Endometrium (tissue), 2 donors: ENCODE data around the gene SLC25A48.
"Not testable (repeated sequence)": the region's sequence is repeated elsewhere in the genome, so short reads cannot be mapped to it uniquely, and the experiment has no call there.

Experiments used
- FAIRE-seq: peaks from 2 replicates; lab custom pipeline; 2012; peaks lifted over from hg19 to GRCh38; lab: Jason Lieb, UNC
- donor health status: control.
- donor health status: control.

SLC25A48 gene

GRCh38 chr5:135829681-135830383, 4.6 kb upstream of the SLC25A48 start:
- no peak for FAIRE-seq

GRCh38 chr5:135830384-135830700, 4.1 kb upstream of the SLC25A48 start:
- FAIRE-seq, result no peak

DNA sequence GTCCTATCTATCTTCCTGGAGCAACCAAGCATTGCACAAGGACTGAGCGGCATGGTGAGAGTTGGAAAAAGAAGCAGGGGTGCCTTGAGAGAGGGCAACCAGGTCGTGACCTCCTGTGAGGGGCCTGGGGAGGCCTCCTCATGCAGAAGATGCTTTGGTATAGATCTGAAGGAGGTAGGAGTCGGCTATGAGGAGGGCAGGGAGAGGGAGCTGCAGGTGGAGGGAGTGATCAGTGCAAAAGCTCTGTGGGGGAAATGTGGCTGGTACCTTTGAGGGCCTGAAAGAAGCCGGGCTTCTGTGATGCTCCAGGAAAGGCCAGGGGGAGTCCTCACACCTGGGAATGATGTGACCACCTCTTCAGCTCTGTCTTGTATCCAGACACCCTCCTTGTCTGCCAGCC, 3.6 kb upstream of the SLC25A48 start:
- FAIRE-seq, result no peak

- no peak for FAIRE-seq
These were observed 3.0 kb upstream of the SLC25A48 start for GRCh38 chr5:135831439-135831838.

- FAIRE-seq, result no peak
These were observed 2.5 kb upstream of the SLC25A48 start for GRCh38 chr5:135831851-135832555.

DNA sequence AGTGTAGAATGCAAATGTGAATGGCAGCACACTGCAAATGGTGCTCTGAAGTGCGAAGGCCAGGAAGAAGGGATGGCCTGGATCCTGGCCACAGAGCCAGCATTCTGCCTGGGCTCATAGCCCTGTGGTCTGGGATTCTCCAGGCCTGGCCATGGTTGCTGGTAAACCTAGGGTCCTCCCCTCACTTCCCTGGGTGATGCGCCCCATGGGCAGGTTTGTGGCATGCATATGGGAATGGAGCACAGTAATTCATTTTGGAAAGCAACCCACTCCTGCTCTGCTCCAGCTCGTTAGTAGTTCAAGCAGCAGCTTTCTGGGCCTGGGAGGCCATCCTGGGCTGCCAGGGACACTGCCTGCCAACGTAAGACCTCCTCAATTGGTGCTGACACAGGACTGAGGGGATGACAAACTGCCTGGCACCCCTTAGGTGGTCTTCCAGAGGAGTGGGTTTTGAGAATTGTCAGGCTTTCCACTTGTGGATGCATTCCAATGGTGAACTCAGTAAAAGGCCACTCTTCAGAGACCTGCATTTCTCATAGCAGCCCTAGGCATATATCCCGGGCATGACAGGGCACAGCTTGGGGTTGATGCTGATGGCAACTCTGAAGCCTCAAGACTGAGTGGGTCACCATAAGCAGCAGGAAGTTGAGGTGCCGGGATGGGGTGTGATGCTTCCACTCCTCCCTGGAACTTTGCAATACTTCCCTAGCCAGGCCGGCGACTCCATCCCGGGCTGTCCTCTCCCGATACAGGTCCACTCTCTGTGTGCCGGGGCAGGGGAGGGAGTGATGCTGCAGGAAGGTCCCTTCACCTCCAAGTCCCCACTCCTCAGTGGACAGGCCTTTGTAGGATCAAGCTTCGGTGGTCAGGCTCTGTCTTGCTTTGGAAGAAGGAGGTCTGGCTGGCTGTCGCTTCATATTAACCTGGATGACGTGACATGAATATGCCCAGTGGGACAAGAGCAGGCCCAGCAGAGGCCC, 1.2 kb upstream of the SLC25A48 start:
- no peak for FAIRE-seq

- no peak for FAIRE-seq
These were observed 363 bp upstream of the SLC25A48 start for GRCh38 chr5:135833961-135834638.

GRCh38 chr5:135835766-135836165, 1.3 kb downstream of the SLC25A48 start:
- no peak for FAIRE-seq

DNA sequence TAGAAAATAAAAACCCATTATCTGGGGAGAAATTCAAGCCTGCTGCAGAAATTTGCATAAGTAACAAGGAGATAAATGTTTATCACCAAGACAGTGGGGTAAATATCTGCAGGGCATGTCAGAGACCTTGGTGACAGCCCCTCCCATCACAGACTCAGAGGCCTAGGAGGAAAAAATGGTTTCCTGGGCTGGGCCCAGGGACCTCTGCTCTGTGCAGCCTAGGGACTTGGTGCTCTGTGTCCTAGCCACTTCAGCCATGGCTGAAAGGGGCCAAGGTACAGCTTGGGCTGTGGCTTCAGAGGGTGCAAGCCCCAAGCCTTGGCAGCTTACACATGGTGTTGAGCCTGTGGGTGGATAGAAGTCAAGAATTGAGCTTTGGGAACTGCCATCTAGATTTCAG, 3.9 kb downstream of the SLC25A48 start:
- not testable (repeated sequence) for FAIRE-seq

GRCh38 chr5:135839566-135839965, 5.1 kb downstream of the SLC25A48 start:
- FAIRE-seq, result no peak

DNA sequence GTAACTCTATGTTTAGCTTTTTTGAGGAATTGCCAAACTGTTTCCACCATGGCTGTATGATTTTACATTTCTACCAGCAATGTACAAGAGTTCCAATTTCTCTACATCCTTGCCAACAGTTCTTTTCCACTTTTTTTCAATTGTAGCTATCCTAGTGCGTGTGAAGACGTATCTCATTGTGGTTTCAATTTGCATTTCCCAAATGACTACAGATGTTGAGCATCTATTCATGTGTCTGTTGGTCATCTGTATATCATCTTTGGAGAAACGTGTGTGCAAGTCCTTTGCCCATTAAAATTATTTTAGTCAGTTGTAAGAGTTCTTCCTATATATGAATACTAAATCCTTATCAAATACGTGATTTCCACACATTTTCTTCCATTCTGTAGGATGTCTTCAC, 6.5 kb downstream of the SLC25A48 start:
- no peak for FAIRE-seq

GRCh38 chr5:135842737-135843136, 8.3 kb downstream of the SLC25A48 start:
- no peak for FAIRE-seq

DNA sequence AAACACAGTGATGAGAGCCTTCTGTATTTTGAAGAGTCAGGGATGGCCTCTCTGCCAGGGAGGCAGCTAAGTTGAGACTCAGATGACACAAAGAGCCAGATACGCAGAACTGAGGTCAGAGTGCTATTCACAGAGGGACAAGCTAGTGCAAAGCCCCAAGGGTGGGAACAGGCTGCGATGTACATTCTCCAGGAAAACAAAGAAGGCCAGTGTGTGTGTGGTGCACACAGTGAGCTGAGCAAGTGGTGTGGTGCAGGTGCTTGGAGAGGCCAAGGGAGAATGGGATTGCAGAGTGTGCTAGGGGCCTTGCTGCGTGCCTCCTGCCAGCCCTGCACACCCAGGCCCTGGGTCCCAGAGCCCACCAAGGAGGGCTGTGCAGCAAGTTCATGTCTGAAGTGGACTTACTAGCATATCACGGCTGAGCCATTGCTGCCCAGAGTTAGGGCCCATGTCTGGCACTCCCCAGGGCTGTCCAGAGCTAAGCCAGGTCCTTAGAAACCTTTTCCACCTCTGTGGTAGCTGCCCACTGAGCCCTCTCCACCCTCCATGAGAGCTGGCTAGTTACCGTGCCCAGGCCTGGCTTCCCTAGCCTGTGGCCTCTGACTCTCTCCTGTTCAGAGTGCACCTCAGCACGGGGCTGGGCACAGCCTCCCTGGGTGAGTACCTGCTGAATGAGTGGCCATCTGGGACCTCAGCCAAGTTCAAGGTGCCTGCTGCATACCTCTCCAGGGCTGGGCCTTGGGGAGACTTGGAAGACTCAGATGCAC, 9.3 kb downstream of the SLC25A48 start:
- no peak for FAIRE-seq

DNA sequence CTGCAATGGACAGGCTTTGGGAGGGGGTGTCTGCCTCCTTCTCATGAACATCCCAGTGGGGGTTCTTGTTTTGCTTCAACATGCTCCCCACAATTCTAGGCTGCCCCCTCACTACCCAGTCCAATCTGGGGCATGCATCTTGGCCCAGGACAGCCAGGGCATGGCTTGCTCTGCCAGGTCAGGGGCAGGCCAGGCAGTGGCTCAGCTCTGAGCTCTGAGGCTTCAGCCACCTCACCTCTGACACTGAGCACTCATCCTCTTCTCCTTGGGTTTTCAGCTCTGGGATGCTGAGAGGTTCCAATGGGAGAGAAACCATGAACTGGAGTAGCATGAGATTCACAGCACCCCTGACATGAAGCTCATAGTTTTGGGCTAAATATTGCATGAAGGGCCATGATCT, 11.8 kb downstream of the SLC25A48 start:
- FAIRE-seq, result no peak

- no peak for FAIRE-seq
These were observed 13.5 kb downstream of the SLC25A48 start for GRCh38 chr5:135847976-135848375.

DNA sequence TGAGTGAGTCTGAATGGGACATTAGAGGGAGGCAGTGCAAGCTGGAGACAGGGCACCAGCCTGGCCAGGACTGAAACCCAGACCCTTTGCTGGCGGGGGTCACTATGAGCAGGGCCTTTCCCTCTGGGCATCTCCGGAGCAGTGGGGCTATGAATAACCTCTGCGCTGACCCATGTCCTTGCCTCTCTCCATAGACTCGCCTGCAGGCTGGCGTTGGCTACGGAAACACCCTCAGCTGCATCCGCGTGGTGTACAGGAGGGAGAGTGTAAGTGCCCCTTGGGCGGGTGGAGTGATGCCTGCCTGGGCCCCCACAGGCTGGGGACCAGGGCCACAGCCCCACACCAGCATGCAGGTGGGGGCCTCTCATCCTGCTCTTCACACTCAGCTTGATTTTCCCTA, 15.8 kb downstream of the SLC25A48 start:
- no peak for FAIRE-seq

- no peak for FAIRE-seq
These were observed 16.2 kb downstream of the SLC25A48 start for GRCh38 chr5:135850671-135851070.

DNA sequence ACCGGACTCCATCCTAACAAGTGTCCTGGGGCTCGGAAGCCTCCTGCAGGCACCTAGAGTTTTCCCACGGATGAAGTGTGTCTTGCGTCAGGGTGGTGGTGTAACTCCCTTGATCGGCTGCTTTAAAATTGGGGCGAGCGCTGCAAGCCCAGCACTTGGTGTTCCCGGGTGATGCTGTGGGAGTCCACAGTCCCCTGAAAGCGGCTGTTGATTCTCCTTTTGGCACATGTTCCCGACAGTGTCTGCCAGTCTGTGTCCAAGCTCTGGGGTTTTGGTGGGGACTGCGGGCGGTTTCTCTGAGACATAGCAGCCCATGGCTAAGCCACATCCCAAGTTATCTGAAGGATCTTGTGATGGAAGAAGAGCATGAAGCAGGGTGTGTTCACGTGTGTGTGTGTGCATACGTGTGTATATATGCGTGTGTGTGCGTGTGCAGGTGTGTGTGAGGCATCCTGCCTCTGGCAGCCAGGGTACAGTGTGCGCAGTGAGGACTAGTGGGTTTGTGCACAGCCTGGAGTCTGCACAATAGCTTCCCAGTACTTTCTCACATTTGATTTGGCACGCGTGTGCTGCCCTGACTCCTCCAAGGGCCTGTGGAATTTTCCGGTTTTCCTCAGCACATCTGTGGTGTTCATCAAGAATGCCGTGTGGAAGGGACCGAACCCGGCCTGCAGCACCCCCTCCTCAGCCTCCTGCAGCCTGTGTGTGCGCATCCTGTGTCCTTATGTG, 16.9 kb downstream of the SLC25A48 start:
- FAIRE-seq, result no peak

- FAIRE-seq, result no peak
These were observed 17.7 kb downstream of the SLC25A48 start for GRCh38 chr5:135851915-135852845.
